Adrenal gland (tissue), 12 donors: ENCODE results near the gene MACROD2. TPM values are rescaled to one million over a fixed set of nuclear protein-coding genes. Genes with fewer than 3 reads are reported as not detected.
A peak's percentile ranks its signal among the peaks of the same experiment; 100 is the strongest.

Source experiments
- DNase-seq, 7 donors: peaks; one replicate each; pipeline ENCODE4 v3.0.0-alpha.2; 2019 to 2020
- H3K27ac ChIP-seq, 5 donors: fragments of 200-600 bp; sonication (generic) in 4 of 5; 1 replicate in 3 of 5; 2 replicates in 2 of 5; pipeline versions ENCODE4 v1.5.1 to v1.8.0; 2016 to 2020; ENCODE audit warnings: mild to moderate bottlenecking in 1 of 5
- H3K27me3 ChIP-seq: fragments of 200-600 bp; 2 replicates; pipeline ENCODE4 v1.8.0; 2021
- H3K36me3 ChIP-seq, 2 donors: fragments of 200-600 bp; replicated peaks in 1 of 2; 1 replicate in 1 of 2; 2 replicates in 1 of 2; pipeline versions ENCODE4 v1.5.1 to v1.8.0; 2018 to 2022
- H3K4me1 ChIP-seq, 2 donors: fragments of 200-600 bp; replicated peaks in 1 of 2; 1 replicate in 1 of 2; 2 replicates in 1 of 2; pipeline versions ENCODE4 v1.5.1 to v1.8.0; 2018 to 2021
- H3K4me3 ChIP-seq, 4 donors: fragments of 200-600 bp; sonication (generic) in 3 of 4; one replicate each; pipeline ENCODE4 v1.5.1; 2016 to 2018
- H3K9me3 ChIP-seq, 3 donors: fragments of 200-600 bp; sonication (generic) in 1 of 3; replicated peaks in 1 of 3; 1 replicate in 2 of 3; 2 replicates in 1 of 3; pipeline versions ENCODE4 v1.5.1 to v1.8.0; 2016 to 2021
- POLR2A ChIP-seq, 2 donors: fragments of 450-650 bp; IDR thresholded peaks; one replicate each; pipeline ENCODE4 v1.6.1; 2017; ENCODE audit warnings: antibody characterized with exemption in 2 of 2, mild to moderate bottlenecking in 2 of 2, moderate library complexity in 1 of 2
- WGBS, 4 donors: extraction: QIAGEN DNeasy Blood & Tissue Kit in 2 of 4; methylation state at CpG; one replicate each; pipeline versions ENCODE4 v1.1.5 to v1.1.7; 2013 to 2017; 5-methylcytosine and 5-hydroxymethylcytosine counted together
- intact Hi-C, 2 donors: fragments of 100-400 bp; cut with DNase I; formaldehyde crosslinking; loops; one replicate each; pipeline versions ENCODE4 v1.14.1 to v1.15.0; 2022 to 2023
- polyA plus RNA-seq, 3 donors: library from polyadenylated mRNA; stranded (reverse); fragments of 200-250 nt in 2 of 3; fragments of 350-450 nt in 1 of 3; fragmentation: Illumina TruSeq in 1 of 3; extraction: RNeasy Lipid Tissue Mini Kit (QIAGEN cat#74804) in 1 of 3; gene quantifications; one replicate each; pipeline ENCODE4 v1.2.3, GENCODE V29; 2013 to 2014
- total RNA-seq, 9 donors: library from RNA; depleted of rRNA in 4 of 9; stranded (reverse); fragments of >200 nt in 4 of 9; fragments of 120-200 nt in 1 of 9; fragmentation: NEBNext Ultra II Directional in 1 of 9; extraction: Animal tissue kit (Norgen Biotek cat#: 25700) in 1 of 9; gene quantifications; one replicate each; pipeline versions ENCODE4 v1.1.0 to v1.2.4, GENCODE V29; 2013 to 2023
- TF ChIP-seq, protein P1 (sequence below), 6 experiments: fragments of 450-650 bp in 4 of 6; fragments of 200-600 bp in 2 of 6; sonication (generic) in 1 of 6; IDR thresholded peaks; 1 replicate in 5 of 6; 2 replicates in 1 of 6; pipeline versions ENCODE4 v1.5.1 to v1.8.0; 2016 to 2021; ENCODE audit warnings: antibody characterized with exemption in 6 of 6, mild to moderate bottlenecking in 2 of 6, moderate library complexity in 1 of 6
- donor health status: healthy with polysubstance abuse.
- donor health status: Bipolar disorder and iron deficiency.
- donor health status: DM: yes; HTN: yes; CAD: no.
- donor health status: DM: no; HTN: no; CAD: no.
- donor health status: DM: no; HTN: no; CAD: no.
- donor health status: DM: yes; HTN: yes; CAD: no.

The MACROD2 gene
- total and polyA plus RNA-seq, 12 donors: 1.1 to 21.2 (median 6.4) TPM

DNA sequence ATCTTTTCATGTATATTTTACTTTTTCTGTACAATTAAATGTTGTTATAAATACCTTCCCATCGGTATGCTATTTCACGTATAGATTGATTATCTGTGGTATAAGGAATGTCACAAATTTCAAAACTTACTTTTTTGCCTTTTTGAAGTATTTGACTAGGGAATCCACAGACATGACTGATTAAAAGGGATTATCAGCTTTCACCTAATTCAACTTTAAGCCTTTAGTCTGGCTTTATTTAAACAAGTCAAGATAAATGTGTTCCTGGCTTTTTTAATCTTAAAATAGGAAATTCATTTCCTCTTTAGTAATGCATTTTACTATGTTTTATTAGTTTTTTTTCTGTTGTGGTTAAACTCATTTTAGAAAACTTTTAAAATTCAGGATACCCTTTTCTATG lies 160.0 kb downstream of the MACROD2 start:
- H3K4me1 ChIP-seq: no peaks in the 10 kb centered on the region
- TF ChIP-seq, protein P1, sequence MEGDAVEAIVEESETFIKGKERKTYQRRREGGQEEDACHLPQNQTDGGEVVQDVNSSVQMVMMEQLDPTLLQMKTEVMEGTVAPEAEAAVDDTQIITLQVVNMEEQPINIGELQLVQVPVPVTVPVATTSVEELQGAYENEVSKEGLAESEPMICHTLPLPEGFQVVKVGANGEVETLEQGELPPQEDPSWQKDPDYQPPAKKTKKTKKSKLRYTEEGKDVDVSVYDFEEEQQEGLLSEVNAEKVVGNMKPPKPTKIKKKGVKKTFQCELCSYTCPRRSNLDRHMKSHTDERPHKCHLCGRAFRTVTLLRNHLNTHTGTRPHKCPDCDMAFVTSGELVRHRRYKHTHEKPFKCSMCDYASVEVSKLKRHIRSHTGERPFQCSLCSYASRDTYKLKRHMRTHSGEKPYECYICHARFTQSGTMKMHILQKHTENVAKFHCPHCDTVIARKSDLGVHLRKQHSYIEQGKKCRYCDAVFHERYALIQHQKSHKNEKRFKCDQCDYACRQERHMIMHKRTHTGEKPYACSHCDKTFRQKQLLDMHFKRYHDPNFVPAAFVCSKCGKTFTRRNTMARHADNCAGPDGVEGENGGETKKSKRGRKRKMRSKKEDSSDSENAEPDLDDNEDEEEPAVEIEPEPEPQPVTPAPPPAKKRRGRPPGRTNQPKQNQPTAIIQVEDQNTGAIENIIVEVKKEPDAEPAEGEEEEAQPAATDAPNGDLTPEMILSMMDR (IDR thresholded peaks at IDR 0.05): no peak
- no peak for TF ChIP-seq POLR2A (IDR thresholded peaks at IDR 0.05)
- no peaks in the 10 kb centered on the region for H3K9me3 ChIP-seq
- no peaks in the 10 kb centered on the region for H3K36me3 ChIP-seq
- no peak overlapping the region for H3K4me3 ChIP-seq
- H3K27ac ChIP-seq: no peak overlapping the region
- no peak for DNase-seq
- no peaks in the 10 kb centered on the region for H3K27me3 ChIP-seq
- intact Hi-C loops: no loop called here
- WGBS, 4 donors: 66 to 83% (median 79%) methylated on average over 2 of the region's 2 CpGs

DNA sequence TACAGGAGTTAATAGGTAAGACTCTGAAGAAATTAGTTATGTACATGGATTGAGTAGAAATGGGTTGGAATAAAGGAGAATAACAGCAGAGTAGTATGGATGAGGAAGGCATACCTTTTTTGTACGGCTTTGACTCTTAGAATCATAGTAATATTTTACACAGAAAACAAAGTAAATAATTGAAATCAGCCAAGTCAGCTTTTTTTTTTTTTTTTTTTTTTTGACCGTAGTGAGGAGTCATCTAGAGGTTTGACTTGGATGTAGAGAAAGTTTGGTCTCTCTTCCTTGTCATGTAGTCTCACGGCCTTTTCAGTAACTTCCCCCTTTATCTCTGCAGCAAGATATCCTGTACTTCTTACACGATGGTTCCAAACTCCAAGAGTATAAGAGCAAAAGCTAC lies 183.2 kb downstream of the MACROD2 start:
- no peak for DNase-seq
- no peaks in the 10 kb centered on the region for H3K36me3 ChIP-seq
- no peaks in the 10 kb centered on the region for H3K4me1 ChIP-seq
- intact Hi-C loops: no loop called here
- H3K4me3 ChIP-seq: no peak overlapping the region
- TF ChIP-seq, protein P1 (IDR thresholded peaks at IDR 0.05): no peak
- TF ChIP-seq POLR2A (IDR thresholded peaks at IDR 0.05): no peak
- H3K9me3 ChIP-seq: peaks cover 0 to 10% (median 5%) of the 10 kb centered on the region in 3 donors
- H3K27me3 ChIP-seq: no peaks in the 10 kb centered on the region
- WGBS, 4 donors: 88 to 98% (median 93%) methylated on average over 4 of the region's 4 CpGs
- no peak overlapping the region for H3K27ac ChIP-seq

DNA sequence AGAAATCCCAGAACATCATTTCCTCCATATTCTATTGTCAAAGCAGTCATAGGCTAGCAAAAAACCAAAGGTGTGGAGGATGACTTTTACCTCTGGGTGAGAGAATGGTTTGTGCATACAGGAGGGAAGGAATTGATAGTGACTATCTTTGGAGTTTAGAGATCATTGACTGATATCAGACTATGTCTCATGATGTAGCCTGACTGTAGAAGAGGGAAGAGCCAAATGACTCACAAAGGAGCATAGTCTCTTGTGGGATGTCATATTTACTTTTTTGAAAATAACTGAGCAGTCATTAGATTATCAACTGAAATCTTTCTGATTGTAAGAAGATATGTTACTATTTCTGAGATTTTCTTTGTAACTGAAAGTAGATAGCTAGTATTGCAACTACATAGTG lies 183.6 kb downstream of the MACROD2 start:
- no peak overlapping the region for H3K4me3 ChIP-seq
- peaks cover 0 to 10% (median 5%) of the 10 kb centered on the region in 3 donors for H3K9me3 ChIP-seq
- no peaks in the 10 kb centered on the region for H3K36me3 ChIP-seq
- DNase-seq: no peak
- no peaks in the 10 kb centered on the region for H3K27me3 ChIP-seq
- no peak overlapping the region for H3K27ac ChIP-seq
- no peaks in the 10 kb centered on the region for H3K4me1 ChIP-seq
- intact Hi-C loops: no loop called here
- TF ChIP-seq, protein P1 (IDR thresholded peaks at IDR 0.05): no peak
- no peak for TF ChIP-seq POLR2A (IDR thresholded peaks at IDR 0.05)

DNA sequence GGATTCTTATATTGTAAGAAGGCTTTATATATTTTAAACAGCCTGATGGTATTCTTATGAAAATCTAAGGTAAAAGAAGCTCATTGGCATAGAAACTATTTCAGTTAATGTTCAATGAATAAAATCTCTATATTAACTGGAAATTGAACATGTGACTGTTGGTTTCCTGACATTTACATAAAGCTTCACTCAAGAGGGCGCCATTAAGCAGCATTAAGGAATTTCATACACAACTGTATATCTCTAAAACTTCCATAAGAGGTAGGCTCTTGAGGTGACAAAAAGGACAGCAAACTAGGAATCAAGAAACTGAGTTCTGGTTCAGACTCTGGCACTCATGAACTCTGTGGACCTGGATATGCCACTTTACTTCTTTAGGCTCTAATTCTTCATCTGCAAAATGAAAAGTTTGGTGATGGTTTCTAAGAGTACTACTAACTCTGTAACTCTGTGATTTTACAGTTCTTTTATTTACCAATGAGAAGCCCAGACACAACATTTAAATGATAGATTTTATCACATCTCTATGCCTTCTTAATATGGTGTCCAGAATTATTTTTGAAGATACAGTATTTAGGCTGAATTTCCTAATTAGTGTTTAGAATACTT lies 194.6 kb downstream of the MACROD2 start:
- intact Hi-C loops: no loop called here
- H3K9me3 ChIP-seq: no peaks in the 10 kb centered on the region
- DNase-seq: peak in 1 of 7 donors; percentile 2
- H3K4me1 ChIP-seq: no peaks in the 10 kb centered on the region
- WGBS, 4 donors: 33 to 41% (median 34%) methylated on average over 1 of the region's 1 CpG
- H3K4me3 ChIP-seq: no peak overlapping the region
- no peak overlapping the region for H3K27ac ChIP-seq
- no peaks in the 10 kb centered on the region for H3K27me3 ChIP-seq
- TF ChIP-seq, protein P1 (IDR thresholded peaks at IDR 0.05): peak in 1 of 6 experiments; percentile 10
- TF ChIP-seq POLR2A (IDR thresholded peaks at IDR 0.05): no peak
- no peaks in the 10 kb centered on the region for H3K36me3 ChIP-seq
